ENCODE data around the gene MXRA7.

MXRA7 gene

DNA sequence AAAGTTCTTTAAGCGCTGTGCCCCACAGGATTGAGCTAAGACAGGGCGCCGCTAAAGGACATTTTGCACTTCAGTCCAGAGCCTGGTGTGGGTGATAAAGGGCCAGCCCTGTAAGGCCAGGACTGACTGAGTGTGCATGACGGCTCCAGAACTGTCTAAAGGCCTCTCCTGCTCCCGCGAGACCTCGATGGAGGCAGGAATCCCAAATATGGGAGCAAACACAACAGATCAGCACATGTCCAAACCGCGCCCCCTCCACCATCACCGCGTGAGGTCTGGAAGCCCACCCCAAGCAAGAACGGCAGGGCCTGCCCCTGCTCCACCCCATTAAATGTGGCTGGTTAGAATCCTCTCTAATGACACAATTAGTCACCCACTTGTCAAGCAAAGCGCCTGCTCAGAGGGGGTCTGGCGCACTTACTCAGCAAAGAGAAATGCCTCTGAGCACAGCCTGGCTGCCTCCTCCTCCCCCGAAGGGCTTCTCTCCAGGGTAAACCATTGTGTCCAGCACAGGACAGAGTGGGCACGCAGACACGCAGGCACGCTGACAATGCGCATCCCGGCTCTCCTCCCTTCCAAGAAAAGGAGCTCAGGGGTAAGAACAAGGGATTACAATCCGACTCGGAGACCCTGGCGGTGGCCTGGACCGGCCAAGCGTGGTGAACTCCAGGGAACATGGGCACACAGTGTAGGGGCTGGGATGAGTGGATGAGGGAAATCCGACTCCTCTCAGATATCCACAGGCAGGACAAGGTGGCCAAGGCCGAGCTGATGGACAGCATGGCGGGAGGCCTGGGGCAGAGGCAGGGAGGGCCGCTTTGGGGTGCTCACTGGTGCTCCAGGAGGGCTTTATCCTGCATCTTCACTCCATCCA is 1.5 kb downstream of the MXRA7 start:
- TF ChIP-seq, protein P1, sequence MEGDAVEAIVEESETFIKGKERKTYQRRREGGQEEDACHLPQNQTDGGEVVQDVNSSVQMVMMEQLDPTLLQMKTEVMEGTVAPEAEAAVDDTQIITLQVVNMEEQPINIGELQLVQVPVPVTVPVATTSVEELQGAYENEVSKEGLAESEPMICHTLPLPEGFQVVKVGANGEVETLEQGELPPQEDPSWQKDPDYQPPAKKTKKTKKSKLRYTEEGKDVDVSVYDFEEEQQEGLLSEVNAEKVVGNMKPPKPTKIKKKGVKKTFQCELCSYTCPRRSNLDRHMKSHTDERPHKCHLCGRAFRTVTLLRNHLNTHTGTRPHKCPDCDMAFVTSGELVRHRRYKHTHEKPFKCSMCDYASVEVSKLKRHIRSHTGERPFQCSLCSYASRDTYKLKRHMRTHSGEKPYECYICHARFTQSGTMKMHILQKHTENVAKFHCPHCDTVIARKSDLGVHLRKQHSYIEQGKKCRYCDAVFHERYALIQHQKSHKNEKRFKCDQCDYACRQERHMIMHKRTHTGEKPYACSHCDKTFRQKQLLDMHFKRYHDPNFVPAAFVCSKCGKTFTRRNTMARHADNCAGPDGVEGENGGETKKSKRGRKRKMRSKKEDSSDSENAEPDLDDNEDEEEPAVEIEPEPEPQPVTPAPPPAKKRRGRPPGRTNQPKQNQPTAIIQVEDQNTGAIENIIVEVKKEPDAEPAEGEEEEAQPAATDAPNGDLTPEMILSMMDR (IDR thresholded peaks at IDR 0.05; ENCODE audit: low read depth, low read length), result no peak
- H3K4me3 ChIP-seq (ENCODE audit: low read depth, low read length), result peak overlapping the region; percentile 71

DNA sequence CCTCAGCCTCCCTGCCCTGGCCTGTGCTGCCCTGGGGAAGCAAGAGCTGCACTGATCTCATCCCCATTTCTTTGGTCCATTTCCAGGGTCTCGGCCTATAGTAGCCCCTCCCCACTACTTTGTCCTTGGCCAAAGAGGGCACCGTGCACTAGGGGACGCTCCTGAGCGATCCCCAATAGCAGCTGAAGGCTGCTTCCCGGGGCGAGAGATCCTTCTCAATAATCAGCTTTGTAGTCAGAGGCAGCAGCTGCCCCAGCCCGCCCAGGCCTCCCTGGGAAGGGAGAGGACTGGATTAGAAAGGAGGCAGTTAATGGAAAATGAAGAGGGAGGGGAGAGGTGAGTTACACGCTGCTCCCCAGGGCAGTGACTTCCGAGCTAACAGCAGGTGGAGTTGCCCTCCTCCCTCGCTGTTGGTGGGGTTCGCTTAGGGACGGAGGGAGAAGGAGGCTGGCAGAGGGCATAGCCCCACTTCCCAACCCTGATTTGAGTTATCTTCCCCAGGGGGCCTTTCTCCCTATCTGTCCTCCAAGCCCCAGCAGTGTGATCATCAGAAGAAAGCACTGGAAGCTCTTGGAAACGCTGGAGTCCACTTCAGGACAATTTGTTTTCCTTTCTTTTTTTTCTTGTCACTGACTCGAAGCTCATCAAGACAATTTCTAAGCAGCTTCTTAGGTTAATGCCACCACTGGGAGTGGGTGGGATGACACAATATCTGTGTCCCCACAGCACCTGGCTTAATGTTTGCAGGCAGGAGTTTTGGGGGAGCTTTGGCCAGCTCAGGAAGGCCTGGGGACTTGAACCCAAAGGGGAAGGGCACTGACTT is 2.6 kb downstream of the MXRA7 start:
- peak overlapping the region; percentile 71 for H3K4me3 ChIP-seq (ENCODE audit: low read depth, low read length)
- TF ChIP-seq, protein P1 (IDR thresholded peaks at IDR 0.05; ENCODE audit: low read depth, low read length), result no peak

DNA sequence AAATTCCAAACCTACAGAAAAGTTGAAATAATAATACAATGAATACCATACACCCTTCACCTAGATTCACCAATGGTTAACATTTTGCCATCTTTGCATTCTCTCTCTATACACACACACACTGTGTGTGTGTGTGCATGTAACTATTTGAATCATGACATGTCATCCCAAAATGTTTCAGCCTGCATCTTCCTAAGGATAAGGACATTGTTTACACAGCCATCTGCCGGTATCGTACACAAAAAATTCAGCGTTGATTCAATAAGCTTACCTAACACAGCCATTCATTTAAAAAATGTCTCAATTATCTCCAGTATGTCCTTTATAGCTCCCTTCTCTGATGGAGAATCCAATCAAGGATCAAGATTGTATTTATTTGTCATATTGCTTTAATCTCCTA is 3.9 kb downstream of the MXRA7 start:
- H3K4me3 ChIP-seq (ENCODE audit: low read depth, low read length), result no peak overlapping the region
- TF ChIP-seq, protein P1 (IDR thresholded peaks at IDR 0.05; ENCODE audit: low read depth, low read length), result no peak

DNA sequence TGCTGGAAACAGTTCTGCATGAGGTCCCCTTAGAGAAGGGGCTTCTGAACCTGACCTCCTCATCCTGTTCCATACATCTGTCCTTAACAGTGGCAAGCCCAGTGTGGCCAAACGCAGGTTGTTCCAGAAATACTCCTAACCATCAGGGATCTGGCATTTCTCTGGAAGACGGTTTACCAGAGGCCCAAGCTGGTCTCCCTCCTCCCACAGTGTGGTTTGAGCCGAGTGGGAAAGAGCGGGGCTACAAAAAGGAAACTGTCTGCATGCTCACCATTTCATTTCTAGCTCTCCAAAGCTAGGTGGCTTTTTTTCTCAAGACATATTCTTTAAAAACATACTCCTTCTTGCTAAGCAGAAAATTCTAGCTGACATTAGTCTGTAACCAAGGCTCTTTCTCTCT is 6.0 kb downstream of the MXRA7 start:
- no peak overlapping the region for H3K4me3 ChIP-seq (ENCODE audit: low read depth, low read length)
- TF ChIP-seq, protein P1 (IDR thresholded peaks at IDR 0.05; ENCODE audit: low read depth, low read length), result no peak

DNA sequence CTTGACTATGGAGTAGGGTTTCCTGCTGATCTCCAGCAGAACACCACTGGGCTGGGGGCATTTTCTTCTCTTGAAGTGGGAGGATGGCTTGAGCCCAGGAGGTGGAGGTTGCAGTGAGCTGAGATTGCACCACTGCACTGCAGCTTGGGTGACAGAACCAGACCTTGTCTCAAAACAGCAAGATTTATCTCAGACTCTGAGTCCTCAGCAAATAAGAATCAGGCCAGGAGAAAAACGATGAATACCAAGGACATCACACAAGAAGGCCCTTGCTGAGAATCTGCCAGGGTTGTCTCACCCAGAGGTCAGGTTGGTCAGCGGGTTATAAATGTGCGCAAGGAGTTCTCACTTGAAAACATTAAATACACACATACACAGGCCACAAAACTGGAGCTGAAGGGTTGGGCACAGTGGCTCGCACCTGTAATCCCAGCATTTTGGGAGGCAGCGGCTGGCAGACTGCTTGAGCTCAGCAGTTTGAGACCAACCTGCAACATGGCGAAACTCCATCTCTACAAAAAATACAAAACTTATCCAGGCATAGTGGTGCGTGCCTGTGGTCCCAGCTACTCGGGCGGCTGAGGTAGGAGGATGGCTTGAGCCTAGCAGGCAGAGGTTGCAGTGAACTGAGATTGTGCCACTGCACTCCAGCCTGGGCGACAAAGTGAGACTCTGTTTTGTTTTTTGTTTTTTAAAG is 7.7 kb downstream of the MXRA7 start:
- H3K4me3 ChIP-seq (ENCODE audit: low read depth, low read length), result no peak overlapping the region
- TF ChIP-seq, protein P1 (IDR thresholded peaks at IDR 0.05; ENCODE audit: low read depth, low read length), result no peak

DNA sequence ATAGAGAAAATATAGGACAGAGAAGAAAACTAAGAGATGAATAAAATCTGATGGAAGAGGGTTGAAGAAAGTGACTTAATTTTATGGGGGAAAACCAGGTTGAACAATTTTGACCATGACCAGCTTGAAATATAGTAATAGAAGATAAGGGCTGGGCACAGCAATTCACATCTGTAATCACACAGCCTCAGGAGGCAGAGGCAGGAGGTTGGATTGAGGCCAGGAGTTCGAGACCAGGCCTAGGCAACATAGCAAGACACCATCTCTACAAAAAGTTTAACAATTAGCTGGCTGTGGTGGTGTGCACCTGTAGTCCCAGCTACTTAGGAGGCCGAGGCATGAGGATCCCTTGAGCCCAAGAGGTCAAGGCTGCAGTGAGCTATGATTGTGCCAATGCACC is 8.7 kb downstream of the MXRA7 start:
- H3K4me3 ChIP-seq (ENCODE audit: low read depth, low read length), result no peak overlapping the region
- TF ChIP-seq, protein P1 (IDR thresholded peaks at IDR 0.05; ENCODE audit: low read depth, low read length), result no peak
